Pancreas (tissue), 10 donors: Measurements from ENCODE around the gene DDX25. TPM values are rescaled to one million over a fixed set of nuclear protein-coding genes. Genes with fewer than 3 reads are reported as not detected.

ENCODE experiments used
- ATAC-seq, 4 donors: fragments of 200-7000 bp; cut with Tn5 transposase; one replicate each; pipeline versions ENCODE4 v1.8.0 to v1.9.1; 2020; ENCODE audit warnings: mild to moderate bottlenecking in 4 of 4, moderate library complexity in 4 of 4
- DNase-seq, 6 donors: peaks; one replicate each; pipeline ENCODE4 v3.0.0-alpha.2; 2020
- FAIRE-seq: peaks from 2 replicates; lab custom pipeline; 2012; peaks lifted over from hg19 to GRCh38; lab: Jason Lieb, UNC
- H3K27ac ChIP-seq, 4 donors: fragments of 200-600 bp; sonication (generic); 1 replicate in 3 of 4; 2 replicates in 1 of 4; pipeline versions ENCODE4 v1.5.0 to v1.8.0; 2020
- H3K27me3 ChIP-seq, 4 donors: fragments of 200-600 bp; one replicate each; pipeline ENCODE4 v1.8.0; 2021
- H3K36me3 ChIP-seq, 3 donors: fragments of 200-600 bp; sonication (generic) in 1 of 3; one replicate each; pipeline versions ENCODE4 v1.5.0 to v1.8.0; 2020 to 2021
- H3K4me1 ChIP-seq, 3 donors: fragments of 200-600 bp; one replicate each; pipeline ENCODE4 v1.8.0; 2021
- H3K4me3 ChIP-seq, 4 donors: fragments of 200-600 bp; sonication (generic) in 2 of 4; one replicate each; pipeline versions ENCODE4 v1.5.0 to v1.8.0; 2020 to 2021
- H3K9me3 ChIP-seq, 4 donors: fragments of 200-600 bp; one replicate each; pipeline ENCODE4 v1.8.0; 2021
- WGBS, 2 donors: extraction: QIAGEN DNeasy Blood & Tissue Kit; methylation state at CpG; one replicate each; pipeline ENCODE4 v1.1.7; 2013; 5-methylcytosine and 5-hydroxymethylcytosine counted together
- intact Hi-C, 3 donors: fragments of 100-400 bp; cut with DNase I; formaldehyde crosslinking; loops; one replicate each; pipeline versions ENCODE4 v1.11.1 to v1.14.2; 2022
- polyA plus RNA-seq, 2 donors: library from polyadenylated mRNA; stranded (reverse); fragments of 200-250 nt; gene quantifications; one replicate each; pipeline ENCODE4 v1.2.3, GENCODE V29; 2013
- total RNA-seq, 6 donors: library from RNA; stranded (reverse); fragmentation: NEBNext Ultra II Directional in 4 of 6; extraction: Animal tissue kit (Norgen Biotek cat#: 25700) in 4 of 6; gene quantifications; one replicate each; pipeline versions ENCODE4 v1.2.1 to v1.2.4, GENCODE V29; 2021 to 2023
- TF ChIP-seq, protein P1 (sequence below), 4 donors: fragments of 200-600 bp; sonication (generic) in 3 of 4; IDR thresholded peaks; one replicate each; pipeline versions ENCODE4 v1.5.0 to v1.8.0; 2021; ENCODE audit warnings: antibody characterized with exemption in 4 of 4
- donor health status: healthy with polysubstance abuse.
- donor health status: DM: no; HTN: no; CAD: no; lungs with moderate emphysema.
- donor health status: DM: no; HTN: no; CAD: no.
- donor health status: control.
- donor health status: control.
- donor health status: Bipolar disorder and iron deficiency.
- donor health status: DM: yes; HTN: yes; CAD: no.
- donor health status: DM: no; HTN: no; CAD: no.
- donor health status: DM: no; HTN: no; CAD: no.
- donor health status: DM: yes; HTN: yes; CAD: no.

Gene DDX25
- total and polyA plus RNA-seq, 8 donors, result 0.41 to 7.1 (median 0.64) TPM

DNA sequence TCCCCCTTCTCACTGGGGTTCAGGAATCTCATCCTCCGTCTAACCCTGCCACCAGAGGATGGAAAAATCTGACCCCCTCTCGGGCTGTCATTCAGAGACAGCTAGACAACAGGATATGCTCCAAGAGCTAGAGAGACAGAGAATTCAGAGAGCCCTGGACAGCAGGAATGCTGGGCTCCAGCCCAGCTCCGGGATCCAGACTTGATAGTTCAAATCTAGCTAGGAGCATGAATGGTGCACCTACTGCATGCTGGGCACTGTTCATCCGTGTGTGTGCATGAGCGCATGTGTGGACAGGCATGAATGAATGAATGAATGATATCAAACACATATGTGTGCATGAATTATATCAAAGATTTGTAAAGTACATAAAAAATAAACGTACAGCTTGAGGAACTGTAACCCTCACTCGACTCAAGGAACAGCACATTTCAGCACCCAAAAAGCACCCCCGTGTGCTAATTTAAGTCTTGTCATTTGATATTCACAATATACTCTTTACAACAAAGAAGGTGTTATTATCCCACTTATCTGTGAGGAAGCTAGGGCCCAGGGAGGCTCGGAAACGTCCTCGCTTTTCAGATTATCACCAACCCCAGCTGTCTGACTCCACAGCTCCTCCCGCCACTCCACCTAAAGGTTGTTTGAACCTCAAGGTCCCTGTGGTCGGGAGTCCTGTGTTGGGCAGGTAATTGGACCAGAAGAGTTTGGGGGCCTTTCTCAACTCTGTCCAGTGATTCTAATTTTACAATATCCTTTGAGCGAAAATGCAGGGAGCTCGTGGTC lies 40.9 kb downstream of the DDX25 start:
- no peaks in the 10 kb centered on the region for H3K9me3 ChIP-seq
- 54 to 60% methylated on average over 15 of the region's 15 CpGs for WGBS, 2 donors
- DNase-seq (no peak), FAIRE-seq (no peak), ATAC-seq (no peak)
- no peaks in the 10 kb centered on the region for H3K4me1 ChIP-seq
- H3K36me3 ChIP-seq, result no peaks in the 10 kb centered on the region
- TF ChIP-seq, protein P1, sequence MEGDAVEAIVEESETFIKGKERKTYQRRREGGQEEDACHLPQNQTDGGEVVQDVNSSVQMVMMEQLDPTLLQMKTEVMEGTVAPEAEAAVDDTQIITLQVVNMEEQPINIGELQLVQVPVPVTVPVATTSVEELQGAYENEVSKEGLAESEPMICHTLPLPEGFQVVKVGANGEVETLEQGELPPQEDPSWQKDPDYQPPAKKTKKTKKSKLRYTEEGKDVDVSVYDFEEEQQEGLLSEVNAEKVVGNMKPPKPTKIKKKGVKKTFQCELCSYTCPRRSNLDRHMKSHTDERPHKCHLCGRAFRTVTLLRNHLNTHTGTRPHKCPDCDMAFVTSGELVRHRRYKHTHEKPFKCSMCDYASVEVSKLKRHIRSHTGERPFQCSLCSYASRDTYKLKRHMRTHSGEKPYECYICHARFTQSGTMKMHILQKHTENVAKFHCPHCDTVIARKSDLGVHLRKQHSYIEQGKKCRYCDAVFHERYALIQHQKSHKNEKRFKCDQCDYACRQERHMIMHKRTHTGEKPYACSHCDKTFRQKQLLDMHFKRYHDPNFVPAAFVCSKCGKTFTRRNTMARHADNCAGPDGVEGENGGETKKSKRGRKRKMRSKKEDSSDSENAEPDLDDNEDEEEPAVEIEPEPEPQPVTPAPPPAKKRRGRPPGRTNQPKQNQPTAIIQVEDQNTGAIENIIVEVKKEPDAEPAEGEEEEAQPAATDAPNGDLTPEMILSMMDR (IDR thresholded peaks at IDR 0.05), result no peak
- no peak overlapping the region for H3K4me3 ChIP-seq
- H3K27ac ChIP-seq, result no peak overlapping the region
- intact Hi-C loops, result no loop called here
- no peaks in the 10 kb centered on the region for H3K27me3 ChIP-seq

DNA sequence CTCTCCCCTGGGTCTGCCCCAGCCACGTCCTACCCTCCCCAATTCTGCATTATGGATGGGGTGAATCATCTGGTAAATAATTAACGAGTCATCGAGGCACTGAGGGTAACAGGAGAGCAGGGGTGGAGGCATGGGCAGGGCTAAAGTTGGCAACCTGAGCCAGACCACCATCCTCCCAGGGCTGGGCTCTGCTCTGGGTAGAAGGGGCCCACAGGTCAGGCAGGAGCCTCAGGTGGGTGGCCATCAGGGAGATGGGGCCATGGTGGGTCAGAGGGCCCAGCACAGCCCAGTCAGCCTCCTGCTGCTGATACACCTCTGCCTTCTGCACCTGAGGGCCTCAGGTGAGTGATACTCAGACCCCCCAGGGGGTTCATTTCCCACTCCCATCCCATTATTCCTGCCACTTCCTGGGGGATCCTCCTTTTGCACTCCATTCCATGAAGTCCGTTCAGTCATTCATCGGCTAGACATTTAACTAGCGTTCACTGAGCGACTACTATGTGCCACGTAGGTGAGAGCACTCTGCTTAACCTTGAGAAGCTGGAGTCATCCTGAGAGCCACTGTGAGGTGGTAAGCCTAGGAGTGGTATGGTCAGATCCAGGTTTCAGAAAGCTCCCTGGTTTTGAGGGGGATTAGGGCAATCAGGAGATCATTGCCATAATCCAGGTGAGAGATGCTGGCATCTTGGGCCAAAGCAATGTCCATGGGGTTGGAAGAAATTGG lies 41.7 kb downstream of the DDX25 start, which contains the start of gene VSIG10L2:
VSIG10L2 (plus strand) TSS at position 248 of the 724 bp plus-strand sequence; CDS start at position 260, 12 bp downstream.
- TF ChIP-seq, protein P1 (IDR thresholded peaks at IDR 0.05), result no peak
- no peaks in the 10 kb centered on the region for H3K4me1 ChIP-seq
- no peaks in the 10 kb centered on the region for H3K27me3 ChIP-seq
- intact Hi-C loops, result no loop called here
- no peaks in the 10 kb centered on the region for H3K36me3 ChIP-seq
- 69 to 72% methylated on average over 8 of the region's 8 CpGs for WGBS, 2 donors
- FAIRE-seq (no peak), DNase-seq (no peak), ATAC-seq (no peak)
- no peak within 1 kb of the TSS for H3K4me3 ChIP-seq
- no peaks in the 10 kb centered on the region for H3K9me3 ChIP-seq
- H3K27ac ChIP-seq, result no peak within 1 kb of the TSS

DNA sequence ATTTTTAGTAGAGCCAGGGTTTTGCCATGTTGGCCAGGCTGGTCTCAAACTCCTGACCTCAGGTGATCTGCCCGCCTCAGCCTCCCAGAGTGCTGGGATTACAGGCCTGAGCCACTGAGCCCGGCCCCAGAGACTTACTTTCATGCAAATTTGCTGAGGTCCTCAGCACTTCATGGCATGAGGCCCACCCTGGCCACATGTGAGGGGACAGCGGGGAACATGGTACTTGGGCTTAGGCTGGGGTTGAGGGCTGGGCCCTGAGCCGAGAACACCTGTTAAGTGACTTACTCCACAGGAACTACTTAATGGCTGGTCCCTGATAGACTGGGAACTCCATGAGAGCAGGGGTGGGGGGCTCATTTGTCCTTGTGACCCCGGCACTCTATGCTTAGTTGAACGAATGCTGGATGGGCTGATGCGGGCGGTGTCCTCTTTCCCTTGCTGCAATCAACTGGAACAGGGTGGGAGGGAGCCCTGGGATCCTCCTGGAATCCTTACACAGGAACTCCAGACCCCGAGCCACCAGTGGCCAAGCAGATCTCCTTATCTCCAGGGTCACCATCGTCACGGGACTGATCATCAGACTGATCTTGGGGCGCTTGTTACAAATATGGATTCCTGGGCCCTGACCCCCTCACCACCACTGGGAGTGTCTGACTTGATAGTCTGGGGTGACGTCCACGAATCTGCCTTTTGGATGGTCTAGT lies 42.6 kb downstream of the DDX25 start:
- FAIRE-seq (no peak), ATAC-seq (no peak), DNase-seq (no peak)
- Histone ChIP-seq H3K36me3 (no peaks in the 10 kb centered on the region), H3K4me3 (no peak overlapping the region), H3K27me3 (no peaks in the 10 kb centered on the region), H3K27ac (no peak overlapping the region), H3K4me1 (peaks cover 0 to 5% (median 0%) of the 10 kb centered on the region in 3 donors), H3K9me3 (no peaks in the 10 kb centered on the region)
- intact Hi-C loops, result no loop called here
- TF ChIP-seq, protein P1 (IDR thresholded peaks at IDR 0.05), result no peak
- 79 to 88% methylated on average over 14 of the region's 14 CpGs for WGBS, 2 donors

DNA sequence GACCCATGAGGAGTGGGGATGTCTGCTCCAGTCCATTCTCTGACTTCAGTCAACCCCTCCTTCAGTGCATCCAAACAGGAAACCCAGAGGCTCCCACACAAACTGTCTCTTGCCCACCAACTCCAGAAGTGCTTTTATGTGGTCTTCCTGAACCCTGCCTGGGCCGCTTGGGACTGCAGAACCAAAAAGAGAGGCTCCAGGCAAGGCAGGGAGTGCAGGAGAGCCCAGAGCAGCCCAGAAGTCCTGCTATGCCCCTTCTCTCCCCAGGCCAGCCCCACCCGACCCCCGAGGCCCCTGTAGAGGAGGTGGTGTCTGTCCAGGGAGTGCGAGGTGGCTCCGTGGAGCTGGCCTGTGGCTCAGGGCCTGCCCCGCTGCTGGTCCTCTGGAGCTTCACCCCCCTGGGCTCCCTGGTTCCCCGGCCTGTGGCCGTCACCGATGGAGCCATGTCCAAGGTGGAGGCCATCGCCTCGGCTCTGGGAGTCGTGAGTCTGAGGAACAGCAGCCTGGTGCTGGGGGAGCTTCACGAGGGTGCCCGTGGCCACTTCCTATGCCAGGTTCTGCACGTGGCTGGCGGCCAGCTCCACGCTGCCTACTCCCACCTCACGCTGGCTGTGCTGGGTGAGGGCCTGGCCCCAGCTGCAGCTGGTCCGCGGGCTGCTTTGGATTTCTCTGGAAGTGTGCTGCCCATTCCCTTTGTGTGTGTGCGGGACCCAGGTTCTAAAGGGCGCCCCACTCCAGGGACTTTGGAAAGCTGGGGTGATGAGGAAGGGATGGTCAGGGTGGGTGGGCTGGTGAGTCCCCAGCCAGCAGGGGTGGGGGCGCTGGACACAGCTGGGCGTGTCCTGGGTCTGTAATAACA lies 43.3 kb downstream of the DDX25 start:
- Histone ChIP-seq H3K4me3 (no peak overlapping the region), H3K9me3 (no peaks in the 10 kb centered on the region), H3K4me1 (peaks cover 0 to 7% (median 7%) of the 10 kb centered on the region in 3 donors), H3K36me3 (no peaks in the 10 kb centered on the region), H3K27ac (no peak overlapping the region), H3K27me3 (no peaks in the 10 kb centered on the region)
- peak in 1 of 6 donors; percentile 71 for DNase-seq
- WGBS, 2 donors, result 78 to 82% methylated on average over 22 to 24 of the region's 24 CpGs
- FAIRE-seq, result no peak
- ATAC-seq, result no peak
- TF ChIP-seq, protein P1 (IDR thresholded peaks at IDR 0.05), result no peak
- intact Hi-C loops, result no loop called here
